HG03066 (cell line): ENCODE measurements around the gene SMARCA4.

Source experiments
- ATAC-seq: cut with Tn5 transposase; IDR thresholded peaks from one replicate; pipeline ENCODE4 v1.9.1; 2021; ENCODE audit warnings: low read depth; ENCODE audit not compliant: unreplicated experiment

Gene SMARCA4

GRCh38 chr19:11028146-11028545 is 67.3 kb downstream of the SMARCA4 start:
- no peak for ATAC-seq

GRCh38 chr19:11031421-11032070 is 70.7 kb downstream of the SMARCA4 start:
- no peak for ATAC-seq

GRCh38 chr19:11033251-11033650 is 72.4 kb downstream of the SMARCA4 start:
- ATAC-seq, result no peak

- no peak for ATAC-seq
Observed at GRCh38 chr19:11033763-11034162, 72.9 kb downstream of the SMARCA4 start.

- no peak for ATAC-seq
Observed at GRCh38 chr19:11034449-11035213, 73.8 kb downstream of the SMARCA4 start.

- no peak for ATAC-seq
Observed at GRCh38 chr19:11035441-11036377, 74.9 kb downstream of the SMARCA4 start.

GRCh38 chr19:11038511-11038910 is 77.7 kb downstream of the SMARCA4 start:
- no peak for ATAC-seq

- ATAC-seq, result no peak
Observed at GRCh38 chr19:11041194-11041593, 80.4 kb downstream of the SMARCA4 start.

- ATAC-seq, result no peak
Observed at GRCh38 chr19:11041966-11042627, 81.3 kb downstream of the SMARCA4 start.

- no peak for ATAC-seq
Observed at GRCh38 chr19:11044431-11044830, 83.6 kb downstream of the SMARCA4 start.

GRCh38 chr19:11045536-11045935 is 84.7 kb downstream of the SMARCA4 start:
- no peak for ATAC-seq

GRCh38 chr19:11046605-11047354 is 86.0 kb downstream of the SMARCA4 start:
- no peak for ATAC-seq

- ATAC-seq, result no peak
Observed at GRCh38 chr19:11047866-11048265, 87.0 kb downstream of the SMARCA4 start.

GRCh38 chr19:11050323-11051114 is 89.7 kb downstream of the SMARCA4 start:
- no peak for ATAC-seq

GRCh38 chr19:11053817-11054195 is 93.0 kb downstream of the SMARCA4 start:
- no peak for ATAC-seq

- no peak for ATAC-seq
Observed at GRCh38 chr19:11054200-11054599, 93.4 kb downstream of the SMARCA4 start.

- no peak for ATAC-seq
Observed at GRCh38 chr19:11054628-11055027, 93.8 kb downstream of the SMARCA4 start.

- no peak for ATAC-seq
Observed at GRCh38 chr19:11058246-11059030, 97.6 kb downstream of the SMARCA4 start.
